DOHH2 (cell line): ENCODE data around the gene CAMP.

Source experiments
- CTCF ChIP-seq: fragments of 200-600 bp; sonication (generic); IDR thresholded peaks from one replicate; pipeline ENCODE4 v1.5.1; 2014; ENCODE audit warnings: antibody characterized with exemption, mild to moderate bottlenecking, low read depth, low read length; ENCODE audit not compliant: poor library complexity, severe bottlenecking
- EZH2phosphoT487 ChIP-seq: fragments of 200-600 bp; sonication (generic); IDR thresholded peaks from 2 replicates; pipeline ENCODE4 v1.6.1; 2017; ENCODE audit warnings: borderline replicate concordance, mild to moderate bottlenecking, antibody characterized with exemption, low read length, moderate library complexity, mixed read lengths

- TF ChIP-seq CTCF (no peak), EZH2phosphoT487 (no peak)
Measured at GRCh38 chr3:48268936-48269561, 45.8 kb downstream of the CAMP start.
